K562 (cell line): ENCODE results near the gene MTHFR. TPM values are rescaled to one million over a fixed set of nuclear protein-coding genes. Genes with fewer than 3 reads are reported as not detected.

ENCODE experiments used
- CBX3 ChIP-seq, 2 experiments: IDR thresholded peaks; 1 replicate in 1 of 2; 2 replicates in 1 of 2; pipeline ENCODE4 v1.6.1; 2012; ENCODE audit warnings: inconsistent platforms in 2 of 2, low read length in 2 of 2, borderline replicate concordance in 1 of 2, control low read depth in 1 of 2
- CREB3 ChIP-seq: fragments of 450-650 bp; conservative IDR thresholded peaks from 2 replicates; pipeline ENCODE4 v1.6.1; 2016; ENCODE audit warnings: missing genetic modification characterization, low read depth, mild to moderate bottlenecking, missing compliant biosample characterization, moderate library complexity
- ETS2 ChIP-seq: IDR thresholded peaks from 2 replicates; pipeline ENCODE4 v1.6.1; 2016; ENCODE audit warnings: borderline replicate concordance, missing genetic modification characterization, mild to moderate bottlenecking, moderate library complexity, missing compliant biosample characterization; ENCODE audit not compliant: poor library complexity, severe bottlenecking
- ETV6 ChIP-seq, 3 experiments: fragments of 150-350 bp in 1 of 3; sonication (generic) in 1 of 3; formaldehyde crosslinking in 1 of 3; IDR thresholded peaks; 2 replicates each; pipeline versions ENCODE4 v1.6.1 to v1.8.0; 2014 to 2022; ENCODE audit warnings: borderline replicate concordance in 2 of 3, low read depth in 2 of 3, antibody characterized with exemption in 1 of 3, low read length in 1 of 3, mild to moderate bottlenecking in 1 of 3, missing genetic modification reagents in 1 of 3
- ID3 ChIP-seq, 2 experiments: fragments of 250-450 bp in 1 of 2; fragments of 450-650 bp in 1 of 2; sonication (Bioruptor Pico) in 1 of 2; IDR thresholded peaks; 2 replicates each; pipeline versions ENCODE4 v1.6.1 to v1.8.0; 2016 to 2021; ENCODE audit warnings: mild to moderate bottlenecking in 2 of 2, moderate library complexity in 2 of 2, missing compliant biosample characterization in 1 of 2, missing genetic modification characterization in 1 of 2
- KLF10 ChIP-seq: fragments of 250-450 bp; sonication (Bioruptor Pico); IDR thresholded peaks from 2 replicates; pipeline ENCODE4 v1.6.1; 2021; ENCODE audit warnings: matching md5 sums
- MCM5 ChIP-seq: fragments of 450-650 bp; IDR thresholded peaks from 2 replicates; pipeline ENCODE4 v1.6.1; 2016; ENCODE audit warnings: low read depth
- NR0B1 ChIP-seq: fragments of 450-650 bp; IDR thresholded peaks from one replicate; pipeline ENCODE4 v1.6.1; 2018; ENCODE audit warnings: mild to moderate bottlenecking, moderate library complexity; ENCODE audit not compliant: partially characterized antibody
- SREBF2 ChIP-seq: sonication (generic); formaldehyde crosslinking; IDR thresholded peaks from 2 replicates; pipeline ENCODE4 v1.4.0; 2020; ENCODE audit warnings: mild to moderate bottlenecking, missing genetic modification reagents
- TAL1 ChIP-seq: fragments of 450-650 bp; IDR thresholded peaks from 2 replicates; pipeline ENCODE4 v1.6.1; 2016; ENCODE audit warnings: mild to moderate bottlenecking
- THRB ChIP-seq: fragments of 450-650 bp; formaldehyde crosslinking; conservative IDR thresholded peaks from 2 replicates; pipeline ENCODE4 v1.4.0; 2022; ENCODE audit warnings: mild to moderate bottlenecking, missing genetic modification characterization
- ZNF143 ChIP-seq: sonication (generic); formaldehyde crosslinking; IDR thresholded peaks from 2 replicates; pipeline ENCODE4 v1.9.0; 2022; ENCODE audit warnings: mild to moderate bottlenecking, missing genetic modification reagents
- ZNF395 ChIP-seq: fragments of 200-800 bp; sonication (Bioruptor generic); IDR thresholded peaks from 2 replicates; pipeline ENCODE4 v1.6.1; 2017; ENCODE audit warnings: missing genetic modification characterization, missing compliant biosample characterization
- ZNF431 ChIP-seq: sonication (generic); formaldehyde crosslinking; IDR thresholded peaks from 2 replicates; pipeline ENCODE4 v1.8.0; 2022; ENCODE audit warnings: mild to moderate bottlenecking, missing genetic modification reagents
- ZNF511 ChIP-seq: sonication (generic); formaldehyde crosslinking; IDR thresholded peaks from 2 replicates; pipeline ENCODE4 v1.8.0; 2022; ENCODE audit warnings: mild to moderate bottlenecking, missing genetic modification reagents
- ZNF512 ChIP-seq: IDR thresholded peaks from 2 replicates; pipeline ENCODE4 v1.6.1; 2016; ENCODE audit warnings: missing genetic modification characterization, missing compliant biosample characterization
- polyA plus RNA-seq, 8 experiments: library from polyadenylated mRNA; depleted of rRNA in 4 of 8; stranded (reverse) in 5 of 8; unstranded in 3 of 8; fragments of >200 nt; fragmentation: Nextera tagmentation in 2 of 8; fragmentation: Illumina TruSeq in 1 of 8; extraction: Ambion mirVana in 2 of 8; extraction: Trizol in 1 of 8; gene quantifications; 2 replicates each; pipeline versions ENCODE4 v1.2.1 to v1.2.3, GENCODE V29; 2011 to 2014; ENCODE audit warnings: inconsistent platforms in 1 of 8, missing spikeins in 1 of 8
- total RNA-seq, 7 experiments: library from RNA; depleted of rRNA in 6 of 7; stranded (reverse); fragments of >200 nt in 6 of 7; fragmentation: Illumina TruSeq in 2 of 7; extraction: Trizol in 2 of 7; gene quantifications; 2 replicates each; pipeline versions ENCODE4 v1.2.1 to v1.2.3, GENCODE V29; 2011 to 2021; ENCODE audit warnings: low replicate concordance in 1 of 7

Gene MTHFR
- total and polyA plus RNA-seq, 9 of the 15 experiments (the other 6 are each of a cell fraction or from before 2014, with no cell fraction given) = 5.0 to 104 (median 62.6) TPM

- TF ChIP-seq ZNF395 (CRISPR knock-in tag) (peak; percentile 57; the same call in 1 of the 2 replicates), MCM5 (no peak), CBX3 (IDR thresholded peaks at IDR 0.05; ENCODE audit: borderline replicate concordance in 1 of 2, low read length in 2 of 2) (no peak), THRB (no peak), ZNF143 (0 out of 2 replicates have a peak, but pooled peaks have one; percentile 1), ZNF512 (tag) (no peak), ETV6 (IDR thresholded peaks at IDR 0.05; ENCODE audit: borderline replicate concordance in 1 of 2, low read depth in 2 of 2, low read length in 1 of 2) (no peak), ETV6 (CRISPR knock-in tag; IDR thresholded peaks at IDR 0.05; ENCODE audit: borderline replicate concordance) (no peak), ZNF431 (no peak), ID3 (CRISPR knock-in tag; IDR thresholded peaks at IDR 0.05) (no peak), ID3 (tag; IDR thresholded peaks at IDR 0.05) (no peak), TAL1 (peak; percentile 9; the same call in 1 of the 2 replicates), ETS2 (tag) (no peak), SREBF2 (CRISPR knock-in tag) (no peak), KLF10 (CRISPR knock-in tag) (no peak), NR0B1 (no peak), CREB3 (0 out of 2 replicates have a peak, but pooled peaks have one; percentile 22), ZNF511 (CRISPR knock-in tag) (no peak)
Measured at GRCh38 chr1:11736746-11737639, 68.8 kb downstream of the MTHFR start (continued).
